Right hindlimb (tissue), 1 donor: ENCODE data around the gene RANGAP1.
A peak's percentile ranks its signal among the peaks of the same experiment; 100 is the strongest.

Experiments
- DNase-seq: peaks from one replicate; pipeline ENCODE4 v3.0.0-alpha.2; 2018

Gene RANGAP1

GRCh38 chr22:41231369-41231768 lies 54.6 kb downstream of the RANGAP1 start:
- DNase-seq, result no peak

DNA sequence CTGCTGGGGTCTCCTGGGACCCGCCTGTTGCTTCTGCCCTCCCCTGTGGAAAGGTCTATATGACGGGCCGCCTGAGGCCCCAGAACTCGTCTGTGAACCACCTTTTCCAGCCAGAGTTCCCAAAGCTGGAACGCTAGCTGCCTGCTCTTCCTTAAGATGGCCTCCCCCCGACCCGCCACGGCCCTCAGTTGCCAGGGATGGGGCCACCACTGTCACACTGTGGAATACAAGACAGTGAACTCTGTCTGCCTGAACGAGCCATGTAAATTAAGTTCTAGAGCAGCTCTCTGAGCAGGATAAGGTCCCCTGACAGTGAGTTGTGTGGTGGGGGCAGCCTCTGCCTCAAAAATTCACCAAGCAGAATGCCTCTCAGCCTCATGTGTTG lies 55.6 kb downstream of the RANGAP1 start:
- no peak for DNase-seq

DNA sequence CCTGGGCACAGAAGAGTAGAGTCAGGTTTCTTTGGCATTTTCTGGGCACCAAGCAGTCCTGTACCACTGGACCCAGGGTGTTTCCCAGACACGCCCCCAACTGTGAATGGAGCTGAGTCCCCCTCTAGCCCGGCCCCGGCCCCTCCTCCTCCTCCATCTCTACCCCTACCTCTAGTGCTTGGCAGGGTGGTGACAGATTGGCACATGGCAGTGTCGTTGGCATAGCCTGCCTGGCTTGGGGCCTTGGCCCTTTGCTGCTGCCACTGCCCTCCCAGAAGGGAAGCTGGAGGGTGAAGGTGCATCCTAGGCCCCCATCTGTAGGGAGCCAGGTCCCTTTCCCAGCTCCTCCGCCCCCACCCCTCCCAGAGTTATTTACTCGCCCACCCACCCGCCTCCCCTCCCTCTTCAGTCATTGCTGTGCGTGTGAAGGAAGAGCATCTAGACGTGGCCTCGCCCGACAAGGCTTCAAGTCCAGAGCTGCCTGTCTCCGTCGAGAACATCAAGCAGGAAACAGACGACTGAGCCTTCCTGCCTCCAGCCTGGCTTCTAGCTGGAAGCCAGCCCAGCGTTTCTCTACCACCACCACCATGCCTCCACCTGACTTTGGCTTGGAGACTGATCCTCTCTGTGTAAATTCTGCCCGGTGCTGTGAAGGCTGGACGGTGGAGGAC lies 56.1 kb downstream of the RANGAP1 start:
- DNase-seq, result no peak

DNA sequence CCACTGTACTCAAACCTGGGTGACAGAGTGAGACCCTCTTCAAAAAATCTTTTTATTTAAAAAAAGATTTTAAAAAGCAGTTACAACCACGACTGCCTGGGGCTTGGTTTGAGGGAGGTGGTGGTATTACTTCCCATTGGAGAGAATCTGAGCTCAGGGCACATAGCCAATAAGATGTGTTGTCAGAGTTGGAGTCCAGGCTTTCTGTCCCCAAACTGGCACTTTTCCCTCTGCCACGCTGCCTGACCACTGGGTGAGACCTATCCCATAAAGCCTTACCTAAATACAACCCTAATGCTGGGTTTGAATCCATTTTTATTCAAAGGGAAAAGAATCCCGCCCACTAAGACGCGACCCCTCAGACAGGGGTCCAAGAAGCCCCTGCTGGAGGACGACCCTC lies 56.8 kb downstream of the RANGAP1 start:
- DNase-seq, result no peak

DNA sequence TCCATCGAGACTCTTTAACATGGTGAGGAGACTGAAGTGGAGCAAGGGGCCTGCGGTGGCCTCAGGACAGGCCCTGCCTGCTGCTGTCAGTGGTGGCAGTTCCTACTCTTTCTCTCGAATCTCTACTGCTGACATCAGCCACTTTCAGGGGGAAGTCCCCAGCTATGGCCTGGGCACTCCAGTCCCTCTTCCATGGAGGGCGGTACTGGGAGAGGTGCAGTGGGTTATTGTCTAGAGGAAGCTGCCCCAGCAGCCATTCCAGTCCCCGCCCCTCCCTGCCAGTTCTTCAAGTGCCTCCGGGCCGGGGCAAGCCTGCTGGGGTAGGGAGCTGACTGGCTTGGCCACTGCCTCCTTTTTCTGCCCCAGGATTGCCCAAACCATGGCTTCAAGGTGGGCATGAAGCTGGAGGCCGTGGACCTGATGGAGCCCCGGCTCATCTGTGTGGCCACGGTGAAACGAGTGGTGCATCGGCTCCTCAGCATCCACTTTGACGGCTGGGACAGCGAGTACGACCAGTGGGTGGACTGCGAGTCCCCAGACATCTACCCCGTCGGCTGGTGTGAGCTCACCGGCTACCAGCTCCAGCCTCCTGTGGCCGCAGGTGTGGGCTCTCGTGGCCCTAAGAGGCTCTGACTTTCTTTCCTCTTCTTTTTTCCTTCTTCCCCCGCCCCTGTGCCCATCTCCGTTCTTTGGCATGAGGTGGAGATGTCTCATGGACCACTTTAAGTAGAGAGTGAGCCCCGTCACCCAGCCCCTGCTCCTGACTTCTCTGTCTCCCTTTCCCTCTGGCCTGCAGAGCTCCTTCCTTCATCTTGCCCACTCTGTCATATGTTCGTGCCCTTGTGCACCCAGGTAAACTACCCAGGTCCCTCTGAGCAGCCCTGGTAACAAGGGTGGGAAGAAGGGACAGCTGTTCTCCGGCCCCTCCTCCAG lies 59.0 kb downstream of the RANGAP1 start:
- no peak for DNase-seq

- no peak for DNase-seq
These were observed 62.5 kb downstream of the RANGAP1 start for GRCh38 chr22:41223535-41223934.

DNA sequence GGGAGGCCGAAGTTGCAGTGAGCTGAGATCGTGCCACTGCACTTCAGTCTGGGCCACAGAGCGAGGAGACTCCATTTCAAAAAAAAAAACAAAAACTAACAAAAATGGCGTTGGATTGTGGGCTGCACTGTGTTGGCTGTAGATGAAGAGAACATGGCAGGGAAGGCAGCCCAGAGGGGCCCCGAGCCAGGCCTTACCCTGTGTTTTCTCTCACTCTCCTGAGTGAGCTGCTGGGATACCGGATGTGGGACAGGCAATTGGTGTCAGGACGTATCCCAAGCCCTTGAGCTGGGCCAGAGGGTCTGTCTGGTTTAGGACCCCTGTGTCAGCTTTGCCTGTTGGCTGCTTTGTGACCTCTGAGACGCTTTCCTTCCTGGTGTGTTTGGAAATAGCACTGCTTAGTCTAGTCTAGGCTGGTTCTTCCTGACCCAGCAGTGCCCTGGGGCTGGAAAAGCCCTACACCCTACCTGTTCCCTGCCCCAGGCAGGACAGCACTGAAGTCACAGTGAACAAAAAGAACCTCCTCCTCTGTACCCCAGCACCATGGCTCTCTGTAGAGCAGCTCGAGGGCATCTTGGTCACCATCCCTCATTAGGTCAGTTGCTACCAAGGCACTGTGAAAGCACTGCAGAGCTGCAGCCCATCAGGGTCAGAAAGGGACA lies 63.0 kb downstream of the RANGAP1 start:
- no peak for DNase-seq

DNA sequence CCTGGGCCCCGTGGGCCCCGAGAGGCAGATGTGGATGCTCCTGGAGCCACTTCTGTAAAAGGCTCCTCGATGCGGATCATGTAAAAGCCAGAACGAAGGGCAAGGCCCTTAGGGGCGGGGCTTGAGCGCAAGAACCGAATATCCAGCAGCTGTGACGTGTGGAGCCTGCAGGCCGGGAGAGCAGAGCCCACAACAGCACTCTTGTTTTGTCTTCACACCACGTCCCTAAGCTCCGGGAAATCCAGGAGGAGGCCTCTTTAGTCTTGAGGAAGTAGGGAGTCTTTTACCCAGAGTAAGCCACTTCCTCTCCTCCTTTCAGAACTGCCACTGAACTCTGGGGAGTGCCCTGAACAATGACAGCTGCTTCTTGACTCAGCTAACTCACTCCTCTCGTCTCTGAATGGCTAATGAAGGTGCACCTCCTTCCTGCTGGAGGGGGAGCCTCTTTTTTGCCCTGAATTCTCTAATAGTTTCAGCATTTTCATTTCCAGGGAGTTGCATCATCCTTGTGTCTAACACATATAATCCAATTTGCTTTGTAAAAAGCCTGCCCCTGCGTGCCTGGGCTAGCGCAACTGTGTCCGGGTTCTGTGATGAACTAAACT lies 68.3 kb downstream of the RANGAP1 start:
- DNase-seq, result peak; percentile 61

DNA sequence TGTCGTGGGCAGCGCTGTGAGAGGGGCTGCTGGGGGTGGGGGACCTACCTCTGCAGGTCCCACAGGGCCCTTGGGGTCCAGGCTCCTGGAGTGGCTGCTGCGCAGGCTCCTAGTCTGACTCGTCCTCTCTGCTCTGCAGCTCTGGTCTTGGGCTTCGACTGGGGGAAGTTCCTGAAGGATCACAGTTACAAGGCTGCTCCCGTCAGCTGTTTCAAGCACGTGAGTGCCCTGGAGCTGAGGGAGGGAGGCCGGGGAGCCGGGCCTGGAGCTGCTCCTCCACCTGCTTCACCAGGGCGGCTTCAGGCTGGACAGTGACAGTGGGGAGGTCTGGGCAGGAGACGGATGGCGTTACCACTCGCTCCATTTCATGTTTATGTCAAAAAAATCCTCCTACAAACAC lies 69.0 kb downstream of the RANGAP1 start:
- DNase-seq, result no peak

DNA sequence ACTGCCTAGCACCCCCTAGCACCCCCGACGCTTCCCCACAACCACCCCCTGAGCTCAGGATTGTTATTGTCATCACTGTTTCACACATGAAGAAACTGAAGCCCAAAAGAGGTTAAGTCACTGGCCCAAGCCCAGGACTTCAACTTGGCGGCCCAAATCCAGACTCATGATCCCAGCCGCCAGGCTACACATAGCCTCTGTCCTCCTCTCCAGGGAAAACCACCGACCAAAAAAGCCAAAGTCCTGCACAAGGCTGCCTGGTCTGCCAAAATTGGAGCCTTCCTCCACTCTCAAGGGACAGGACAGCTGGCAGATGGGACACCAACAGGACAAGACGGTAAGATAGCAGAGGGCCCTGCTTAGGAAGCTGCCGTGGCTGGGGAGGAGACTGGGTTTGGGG lies 70.1 kb downstream of the RANGAP1 start:
- DNase-seq, result no peak

GRCh38 chr22:41215409-41215808 lies 70.6 kb downstream of the RANGAP1 start:
- DNase-seq, result no peak

- no peak for DNase-seq
These were observed 79.3 kb downstream of the RANGAP1 start for GRCh38 chr22:41206719-41207118.

DNA sequence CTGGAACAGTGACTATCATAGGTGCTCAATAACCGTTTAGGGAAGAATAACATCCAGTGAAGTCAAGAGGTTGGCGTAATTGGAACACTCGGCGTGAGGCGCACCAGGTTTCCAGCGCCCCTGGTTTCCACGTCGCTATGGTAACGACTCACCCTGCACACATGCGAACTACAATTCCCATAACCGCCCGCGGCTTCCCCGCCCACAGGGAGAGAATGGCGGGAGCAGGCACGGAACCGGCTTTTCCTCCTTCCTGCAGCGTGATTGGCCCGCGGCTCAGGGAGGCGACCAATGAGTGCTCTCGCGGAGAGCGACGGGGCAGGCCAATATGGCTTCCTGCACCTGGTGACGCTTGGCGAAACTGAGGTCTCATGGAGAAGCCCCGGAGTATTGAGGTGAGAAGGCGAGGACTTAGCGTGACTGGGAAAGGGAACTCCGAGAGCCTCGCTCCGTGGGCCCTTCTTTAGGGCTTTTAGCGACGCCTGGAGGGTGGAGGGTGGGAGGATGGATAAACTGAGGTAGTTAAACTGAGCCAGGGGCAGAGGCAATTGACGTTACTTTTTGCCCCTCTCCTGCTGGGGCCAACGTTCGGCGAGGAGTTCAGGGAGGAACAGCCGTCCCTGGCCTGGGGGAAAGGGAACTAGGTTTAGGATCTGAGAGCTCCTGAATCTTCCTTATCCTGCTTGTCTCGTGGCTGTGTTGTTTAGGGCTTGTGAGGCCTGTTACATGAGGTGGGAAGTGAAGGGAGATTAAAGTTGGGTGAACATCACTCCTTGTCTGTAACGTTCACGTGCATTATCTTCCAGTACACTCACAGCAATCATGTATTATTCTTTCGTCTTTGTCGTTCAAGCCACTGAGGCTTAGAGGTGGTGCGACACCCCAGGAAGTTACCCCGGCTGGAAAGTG lies 80.7 kb downstream of the RANGAP1 start, which contains the start of gene L3MBTL2:
Gene L3MBTL2 (plus strand): TSS at position 321 of the 909 bp plus-strand sequence. CDS start 51 bp downstream, at position 372.
- peak; percentile 99 for DNase-seq

DNA sequence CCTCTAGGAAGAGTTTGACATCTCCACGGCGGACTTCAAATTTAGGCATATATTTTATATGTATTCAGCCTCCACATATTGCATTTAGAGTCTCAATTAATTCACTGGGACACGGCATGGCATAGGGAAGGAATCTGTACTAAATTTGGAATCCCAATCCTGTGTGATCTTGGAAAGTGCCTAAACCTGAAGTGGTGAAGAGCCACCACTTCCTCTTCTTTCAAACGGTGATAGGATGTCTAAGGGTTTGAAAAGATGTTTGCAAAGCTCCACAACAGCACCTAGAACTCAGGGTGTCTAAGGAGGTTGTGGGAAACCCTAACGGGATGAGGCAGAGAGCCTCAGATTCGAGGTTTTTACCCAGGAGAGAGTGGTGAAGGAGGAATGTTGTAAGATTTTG lies 81.9 kb downstream of the RANGAP1 start:
- no peak for DNase-seq

- no peak for DNase-seq
These were observed 82.9 kb downstream of the RANGAP1 start for GRCh38 chr22:41203118-41203517.

GRCh38 chr22:41201141-41201540 lies 84.8 kb downstream of the RANGAP1 start:
- DNase-seq, result no peak

DNA sequence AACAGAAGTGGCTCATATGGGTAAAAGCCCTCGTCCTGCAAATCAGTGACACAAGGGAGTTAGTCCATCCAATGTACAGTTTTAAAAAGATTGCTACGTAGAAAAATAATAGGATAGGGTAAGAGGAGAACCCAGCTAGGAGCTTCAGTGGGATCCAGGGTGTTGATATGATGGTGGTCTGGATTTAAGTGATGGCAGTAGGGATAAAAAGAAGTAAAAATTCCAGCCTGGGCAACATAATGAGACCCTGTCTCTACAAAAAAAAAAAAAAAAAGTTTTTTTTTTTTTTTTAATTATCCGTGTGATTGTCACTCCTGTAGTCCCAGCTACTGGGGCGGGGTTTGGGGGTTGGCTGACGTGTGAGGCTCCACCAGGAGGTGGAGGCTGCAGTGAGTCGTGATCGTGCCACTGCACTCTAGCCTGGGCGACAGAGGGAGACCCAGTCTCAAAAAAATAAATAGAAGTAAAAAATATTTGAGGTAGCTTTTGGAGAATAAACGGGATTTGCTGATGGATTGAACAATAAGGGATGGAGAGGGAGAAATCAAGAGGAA lies 87.9 kb downstream of the RANGAP1 start:
- no peak for DNase-seq

DNA sequence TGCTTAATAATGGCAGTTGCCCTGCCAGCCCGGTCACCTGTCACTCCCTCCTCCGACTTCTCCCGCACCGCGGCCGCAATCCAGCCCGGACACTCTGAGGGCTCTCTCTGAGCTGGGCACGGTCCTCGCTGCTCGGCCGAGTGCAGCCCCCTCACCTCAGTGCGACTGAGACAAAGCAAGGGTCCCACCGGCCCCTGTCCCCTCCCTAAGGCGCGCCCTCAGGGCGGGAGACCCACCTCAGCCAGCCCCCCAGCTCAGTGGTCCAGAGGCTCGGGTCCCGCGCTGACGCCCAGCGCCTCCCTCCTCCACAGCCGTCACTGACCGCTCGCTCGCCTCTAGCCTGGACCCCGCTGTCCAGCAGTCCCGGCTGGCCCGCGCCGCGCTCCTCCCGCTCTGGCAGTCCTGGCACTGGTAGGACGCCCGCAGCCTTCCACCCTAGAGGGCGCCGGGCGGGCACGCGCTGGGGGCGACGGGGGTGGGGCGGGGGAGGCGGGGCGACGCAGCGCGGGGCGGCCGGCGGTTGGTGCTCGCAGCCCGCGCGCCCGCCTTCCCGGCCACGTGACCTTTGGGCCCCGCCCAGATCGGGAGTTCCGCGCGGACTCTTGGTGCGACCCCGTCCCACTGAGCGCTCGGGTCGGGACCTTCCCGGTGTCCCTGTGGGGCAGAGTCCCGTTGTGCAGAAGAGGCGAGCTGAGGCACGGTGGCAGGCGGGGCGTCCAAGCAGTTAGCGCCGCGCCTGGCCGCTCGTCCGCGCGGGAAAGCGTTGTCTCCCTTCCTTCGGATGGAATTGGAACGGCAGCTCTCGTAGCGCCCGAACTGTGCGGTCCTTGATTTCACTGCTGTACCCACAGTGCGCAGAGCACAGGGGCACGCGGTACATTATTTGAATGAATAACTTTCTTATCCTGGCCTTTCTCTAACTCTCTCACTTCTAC lies 88.7 kb downstream of the RANGAP1 start:
- peak; percentile 87 for DNase-seq
